Stimulated activated CD8-positive, alpha-beta memory T cell treated with anti-CD3 and anti-CD28 coated beads, Interleukin-7, amount 100 ng/mL, for 1 hour (primary cell): ENCODE data around the gene RCN1.
"Not testable (repeated sequence)": the region's sequence is repeated elsewhere in the genome, so short reads cannot be mapped to it uniquely, and the experiment has no call there.

Source experiments
- DNase-seq, 2 donors: peaks; one replicate each; pipeline ENCODE4 v3.0.0-alpha.2; 2020; ENCODE audit warnings: low read depth in 2 of 2

The RCN1 gene

GRCh38 chr11:32079553-32079952 lies 11.3 kb upstream of the RCN1 start:
- DNase-seq, result no peak

- no peak for DNase-seq
Measured at GRCh38 chr11:32080361-32080980, 10.4 kb upstream of the RCN1 start.

- DNase-seq, result no peak
Measured at GRCh38 chr11:32081129-32081641, 9.7 kb upstream of the RCN1 start.

- no peak for DNase-seq
Measured at GRCh38 chr11:32081901-32082300, 9.0 kb upstream of the RCN1 start.

GRCh38 chr11:32082346-32082986 lies 8.4 kb upstream of the RCN1 start:
- DNase-seq, result no peak

- no peak for DNase-seq
Measured at GRCh38 chr11:32087597-32087996, 3.3 kb upstream of the RCN1 start.

- DNase-seq, result no peak
Measured at GRCh38 chr11:32088117-32088941, 2.5 kb upstream of the RCN1 start.

- DNase-seq, result no peak
Measured at GRCh38 chr11:32092581-32093170, 1.8 kb downstream of the RCN1 start.

GRCh38 chr11:32094923-32095322 lies 4.0 kb downstream of the RCN1 start:
- no peak for DNase-seq

- no peak for DNase-seq
Measured at GRCh38 chr11:32098142-32098903, 7.4 kb downstream of the RCN1 start.

- no peak for DNase-seq
Measured at GRCh38 chr11:32099516-32099915, 8.6 kb downstream of the RCN1 start.

GRCh38 chr11:32100495-32100894 lies 9.6 kb downstream of the RCN1 start:
- DNase-seq, result no peak

- DNase-seq, result no peak
Measured at GRCh38 chr11:32101791-32102190, 10.9 kb downstream of the RCN1 start.

- DNase-seq, result not testable (repeated sequence)
Measured at GRCh38 chr11:32103121-32103719, 12.3 kb downstream of the RCN1 start.

GRCh38 chr11:32103941-32104340 lies 13.1 kb downstream of the RCN1 start:
- DNase-seq, result no peak

- DNase-seq, result no peak
Measured at GRCh38 chr11:32105871-32106560, 15.1 kb downstream of the RCN1 start.

- no peak for DNase-seq
Measured at GRCh38 chr11:32107647-32108046, 16.8 kb downstream of the RCN1 start.

- DNase-seq, result no peak
Measured at GRCh38 chr11:32108576-32108975, 17.7 kb downstream of the RCN1 start.

GRCh38 chr11:32109138-32109537 lies 18.3 kb downstream of the RCN1 start:
- no peak for DNase-seq

- DNase-seq, result no peak
Measured at GRCh38 chr11:32109592-32109991, 18.7 kb downstream of the RCN1 start.

- DNase-seq, result no peak
Measured at GRCh38 chr11:32110795-32111194, 19.9 kb downstream of the RCN1 start.
